Measurements from ENCODE around the gene CCL24.
"Not testable (repeated sequence)": the region's sequence is repeated elsewhere in the genome, so short reads cannot be mapped to it uniquely, and the experiment has no call there.

The CCL24 gene

DNA sequence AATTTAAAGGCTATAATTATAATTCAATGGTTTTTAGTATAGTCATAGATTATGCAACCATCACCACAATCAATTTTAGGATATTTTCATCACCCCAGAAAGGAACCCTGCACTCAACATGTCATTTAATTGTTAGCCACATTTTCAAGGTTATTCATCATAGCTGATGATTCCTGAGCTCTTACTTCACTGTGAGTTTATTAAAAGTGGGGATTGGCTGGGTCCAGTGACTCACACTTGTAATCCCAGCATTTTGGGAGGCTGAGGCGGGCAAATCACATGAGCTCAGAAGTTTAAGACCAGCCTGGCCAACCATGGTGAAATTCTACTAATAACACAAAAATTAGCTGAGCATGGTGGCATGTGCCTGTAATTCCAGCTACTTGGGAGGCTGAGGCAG is 42.4 kb downstream of the CCL24 start:
- 86 to 93% methylated on average over 1 of the region's 1 CpG for WGBS, 2 experiments
- Histone ChIP-seq H3K27me3 (ENCODE audit: control insufficient read depth, insufficient read depth, low read length, poor library complexity, severe bottlenecking) (no peaks in the 10 kb centered on the region), H3K36me3 (ENCODE audit: control insufficient read depth, insufficient read depth, low read length) (no peaks in the 10 kb centered on the region), H3K4me3 (ENCODE audit: insufficient read depth, low read depth, low read length) (no peak overlapping the region), H3K4me1 (ENCODE audit: control insufficient read depth, insufficient read depth, low read length) (no peaks in the 10 kb centered on the region), H3K9me3 (ENCODE audit: control insufficient read depth, low read length) (no peaks in the 10 kb centered on the region), H3K27ac (ENCODE audit: insufficient read depth, low read depth, low read length, poor library complexity, severe bottlenecking) (no peak overlapping the region)

- WGBS, 2 experiments = 44 to 48% methylated on average over 2 of the region's 2 CpGs
Observed at GRCh38 chr7:75762350-75762917, 51.2 kb downstream of the CCL24 start.

DNA sequence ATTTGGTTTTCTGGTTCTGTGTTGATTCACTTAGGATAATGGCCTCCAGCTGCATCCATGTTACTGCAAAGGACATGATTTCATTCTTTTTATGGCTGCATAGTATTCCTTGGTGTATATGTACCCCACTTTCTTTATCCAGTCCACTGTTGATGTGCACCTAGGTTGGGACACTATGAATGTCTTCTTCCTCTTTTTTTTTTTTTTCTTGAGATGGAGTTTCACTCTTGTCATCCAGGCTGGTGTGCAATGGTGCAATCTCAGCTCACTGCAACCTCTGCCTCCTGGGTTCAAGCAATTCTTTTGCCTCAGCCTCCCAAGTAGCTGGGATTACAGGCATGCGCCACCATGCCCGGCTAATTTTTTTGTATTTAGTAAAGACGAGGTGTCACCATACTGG is 51.8 kb downstream of the CCL24 start:
- not testable (repeated sequence) for H3K4me1 ChIP-seq (ENCODE audit: control insufficient read depth, insufficient read depth, low read length); H3K27me3 ChIP-seq (ENCODE audit: control insufficient read depth, insufficient read depth, low read length, poor library complexity, severe bottlenecking); H3K27ac ChIP-seq (ENCODE audit: insufficient read depth, low read depth, low read length, poor library complexity, severe bottlenecking); H3K9me3 ChIP-seq (ENCODE audit: control insufficient read depth, low read length); H3K4me3 ChIP-seq (ENCODE audit: insufficient read depth, low read depth, low read length); H3K36me3 ChIP-seq (ENCODE audit: control insufficient read depth, insufficient read depth, low read length)
- WGBS, 2 experiments = 85 to 94% methylated on average over 3 of the region's 3 CpGs

More at GRCh38 chr7:75762350-75762917, 51.2 kb downstream of the CCL24 start:
- no peaks in the 10 kb centered on the region for H3K27me3 ChIP-seq (ENCODE audit: control insufficient read depth, insufficient read depth, low read length, poor library complexity, severe bottlenecking)
- no peaks in the 10 kb centered on the region for H3K36me3 ChIP-seq (ENCODE audit: control insufficient read depth, insufficient read depth, low read length)
- no peaks in the 10 kb centered on the region for H3K9me3 ChIP-seq (ENCODE audit: control insufficient read depth, low read length)
- H3K4me3 ChIP-seq (ENCODE audit: insufficient read depth, low read depth, low read length) = no peak overlapping the region
- no peaks in the 10 kb centered on the region for H3K4me1 ChIP-seq (ENCODE audit: control insufficient read depth, insufficient read depth, low read length)
- no peak overlapping the region for H3K27ac ChIP-seq (ENCODE audit: insufficient read depth, low read depth, low read length, poor library complexity, severe bottlenecking)

All from ectodermal cell (in vitro differentiated cells).